GM19463 (cell line): Measurements from ENCODE around the gene RTN4RL2.

ENCODE experiments used
- ATAC-seq: cut with Tn5 transposase; IDR thresholded peaks from one replicate; pipeline ENCODE4 v1.9.1; 2021; ENCODE audit warnings: mild to moderate bottlenecking, moderate library complexity; ENCODE audit not compliant: unreplicated experiment

RTN4RL2 gene

GRCh38 chr11:57461841-57462489, 1.6 kb downstream of the RTN4RL2 start:
- no peak for ATAC-seq

GRCh38 chr11:57462597-57462996, 2.3 kb downstream of the RTN4RL2 start:
- ATAC-seq: no peak

GRCh38 chr11:57463671-57464538, 3.6 kb downstream of the RTN4RL2 start:
- ATAC-seq: no peak

GRCh38 chr11:57464539-57465181, 4.3 kb downstream of the RTN4RL2 start:
- ATAC-seq: no peak

GRCh38 chr11:57466680-57467079, 6.4 kb downstream of the RTN4RL2 start:
- no peak for ATAC-seq

GRCh38 chr11:57467508-57468157, 7.3 kb downstream of the RTN4RL2 start:
- no peak for ATAC-seq

- no peak for ATAC-seq
Measured at GRCh38 chr11:57468276-57468675, 7.9 kb downstream of the RTN4RL2 start.

GRCh38 chr11:57469268-57469667, 8.9 kb downstream of the RTN4RL2 start:
- ATAC-seq: no peak

- no peak for ATAC-seq
Measured at GRCh38 chr11:57471496-57471895, 11.2 kb downstream of the RTN4RL2 start.

GRCh38 chr11:57473285-57473841, 13.0 kb downstream of the RTN4RL2 start:
- ATAC-seq: no peak

GRCh38 chr11:57474017-57474802, 13.9 kb downstream of the RTN4RL2 start:
- ATAC-seq: peak; percentile 63

GRCh38 chr11:57474803-57475115, 14.4 kb downstream of the RTN4RL2 start:
- ATAC-seq: no peak

GRCh38 chr11:57475191-57475590, 14.9 kb downstream of the RTN4RL2 start:
- ATAC-seq: no peak

GRCh38 chr11:57475671-57476046, 15.3 kb downstream of the RTN4RL2 start:
- peak; percentile 22 for ATAC-seq

GRCh38 chr11:57476047-57476756, 15.9 kb downstream of the RTN4RL2 start:
- ATAC-seq: peak; percentile 23

- ATAC-seq: peak; percentile 46
Measured at GRCh38 chr11:57476757-57477506, 16.6 kb downstream of the RTN4RL2 start.

GRCh38 chr11:57477507-57478189, 17.3 kb downstream of the RTN4RL2 start:
- no peak for ATAC-seq

GRCh38 chr11:57479021-57479663, 18.8 kb downstream of the RTN4RL2 start:
- no peak for ATAC-seq
